OCI-LY1 (cell line): Measurements from ENCODE around the gene HNRNPC.

Experiments used
- CTCF ChIP-seq: fragments of 200-600 bp; sonication (generic), shearing (Covaris generic); IDR thresholded peaks from 2 replicates; pipeline ENCODE4 v1.5.1; 2017; ENCODE audit warnings: mild to moderate bottlenecking, antibody characterized with exemption, low read length, moderate library complexity, mixed read lengths
- EZH2 ChIP-seq: fragments of 200-600 bp; sonication (generic), shearing (Covaris generic); IDR thresholded peaks from 2 replicates; pipeline ENCODE4 v1.8.0; 2017; ENCODE audit warnings: borderline replicate concordance, mixed run types, mild to moderate bottlenecking, antibody characterized with exemption, low read length, moderate library complexity, mixed read lengths

- TF ChIP-seq EZH2 (no peak), CTCF (no peak)
Observed at GRCh38 chr14:21309956-21310355, 40.7 kb upstream of the HNRNPC start.
